ENCODE results near the gene ZSWIM5. TPM values are rescaled to one million over a fixed set of nuclear protein-coding genes. Genes with fewer than 3 reads are reported as not detected.
A peak's percentile ranks its signal among the peaks of the same experiment; 100 is the strongest.
"Not testable (repeated sequence)": the region's sequence is repeated elsewhere in the genome, so short reads cannot be mapped to it uniquely, and the experiment has no call there.

Gene ZSWIM5
- total and polyA plus RNA-seq, 5 experiments from 2014 or later: 0.57 to 1.2 (median 0.85) TPM

GRCh38 chr1:45162041-45163035 is 44.1 kb downstream of the ZSWIM5 start:
- DNase-seq: peak in 9 of 10 donors; percentile 5 to 73 (median 39)
- ATAC-seq, POLR2A ChIA-PET, H3K27me3 Mint-ChIP-seq: not testable (repeated sequence)
- Mint-ChIP-seq H3K4me1 (peaks cover 6 to 29% (median 18%) of the 10 kb centered on the region in 4 donors), H3K9me3 (peaks cover 0 to 32% (median 10%) of the 10 kb centered on the region in 9 donors), H3K36me3 (peaks cover 0 to 15% (median 6%) of the 10 kb centered on the region in 3 donors), H3K4me3 (peak overlapping the region in 9 of 10 donors; percentile 10 to 82 (median 60)), H3K27ac (peak overlapping the region in 9 of 10 donors; percentile 7 to 94 (median 84))

DNA sequence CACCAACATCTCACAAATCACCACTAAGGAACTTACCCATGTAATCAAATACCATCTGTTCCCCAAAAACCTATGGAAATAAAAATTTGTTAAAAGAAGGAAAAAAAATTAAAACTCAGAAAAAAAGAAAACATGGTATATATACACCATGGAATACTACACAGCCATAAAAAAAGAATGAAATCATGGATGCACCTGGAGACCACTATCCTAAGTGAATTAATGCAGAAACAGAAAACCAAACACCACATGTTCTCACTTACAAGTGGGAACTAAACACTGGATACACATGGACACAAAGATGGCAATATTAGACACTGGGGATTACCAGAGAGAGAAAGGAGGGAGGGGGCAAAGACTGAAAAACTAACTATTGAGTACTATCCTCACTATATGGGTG is 50.4 kb downstream of the ZSWIM5 start:
- peaks cover 0 to 11% (median 2%) of the 10 kb centered on the region in 9 donors for H3K9me3 Mint-ChIP-seq
- DNase-seq (no peak), ATAC-seq (no peak)
- H3K4me1 Mint-ChIP-seq: peaks cover 0 to 4% (median 2%) of the 10 kb centered on the region in 4 donors
- peaks cover 0 to 2% (median 1%) of the 10 kb centered on the region in 5 donors for H3K27me3 Mint-ChIP-seq
- no peak overlapping the region for H3K27ac Mint-ChIP-seq
- H3K36me3 Mint-ChIP-seq: peaks cover 0 to 16% (median 9%) of the 10 kb centered on the region in 3 donors
- H3K4me3 Mint-ChIP-seq: no peak overlapping the region
- POLR2A ChIA-PET: no interaction called here

DNA sequence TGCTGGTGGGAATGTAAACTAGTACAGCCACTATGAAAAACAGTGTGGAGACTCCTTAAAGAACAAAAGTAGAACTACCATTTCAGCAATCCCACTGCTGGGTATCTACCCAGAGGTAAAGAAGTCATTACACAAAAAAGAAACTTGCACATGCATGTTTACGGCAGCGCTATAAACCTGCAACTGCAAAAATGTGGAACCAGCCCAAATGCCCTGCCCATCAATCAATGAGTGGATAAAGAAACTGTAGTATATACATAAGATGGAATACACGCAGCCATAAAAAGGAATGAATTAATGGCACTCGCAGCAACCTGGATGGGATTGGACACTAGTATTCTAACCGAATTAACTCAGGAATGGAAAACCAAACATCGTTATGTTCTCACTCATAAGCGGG is 51.0 kb downstream of the ZSWIM5 start:
- Mint-ChIP-seq H3K27me3 (peaks cover 0 to 2% (median 1%) of the 10 kb centered on the region in 5 donors), H3K4me1 (peaks cover 0 to 4% (median 2%) of the 10 kb centered on the region in 4 donors), H3K36me3 (peaks cover 0 to 16% (median 9%) of the 10 kb centered on the region in 3 donors), H3K4me3 (no peak overlapping the region), H3K27ac (no peak overlapping the region), H3K9me3 (peaks cover 0 to 11% (median 2%) of the 10 kb centered on the region in 9 donors)
- no peak for DNase-seq
- POLR2A ChIA-PET: no interaction called here
- ATAC-seq: no peak

GRCh38 chr1:45152126-45152525 is 54.3 kb downstream of the ZSWIM5 start:
- POLR2A ChIA-PET: no interaction called here
- Mint-ChIP-seq H3K27me3 (peaks cover 0 to 2% (median 1%) of the 10 kb centered on the region in 5 donors), H3K4me1 (peaks cover 2 to 6% (median 3%) of the 10 kb centered on the region in 4 donors), H3K9me3 (peaks cover 0 to 11% (median 2%) of the 10 kb centered on the region in 9 donors), H3K36me3 (peaks cover 0 to 14% (median 9%) of the 10 kb centered on the region in 3 donors), H3K27ac (no peak overlapping the region), H3K4me3 (no peak overlapping the region)
- ATAC-seq (no peak), DNase-seq (no peak)

DNA sequence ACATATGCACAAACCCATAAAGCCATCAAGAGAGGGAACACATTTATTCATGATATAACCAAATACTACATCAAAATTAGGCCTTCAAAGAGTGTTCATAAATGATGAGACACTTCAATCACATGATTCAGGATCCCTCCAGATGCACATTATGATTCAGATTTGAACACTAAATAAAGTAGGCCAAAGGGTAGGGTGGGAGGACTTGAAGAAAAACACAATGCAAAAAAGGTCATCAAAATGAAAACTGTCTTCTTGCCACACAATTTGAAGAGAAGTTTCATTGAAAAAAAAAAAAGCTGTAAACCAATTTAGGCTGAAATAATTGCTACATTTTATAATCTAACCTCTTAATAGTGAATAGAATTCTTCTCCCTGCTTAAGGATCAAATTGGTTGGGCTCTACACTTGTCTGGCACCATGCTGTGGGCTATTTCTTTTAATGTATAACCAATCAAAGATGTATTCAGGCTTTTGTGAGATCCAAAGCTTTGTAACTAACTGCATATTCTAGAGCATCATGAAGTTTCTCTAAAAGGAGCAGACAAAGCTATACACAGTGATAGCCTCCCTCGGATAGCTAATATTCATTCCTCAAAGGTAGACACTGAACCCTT is 58.1 kb downstream of the ZSWIM5 start:
- no peak for ATAC-seq
- H3K4me3 Mint-ChIP-seq: no peak overlapping the region

GRCh38 chr1:45146833-45147232 is 59.6 kb downstream of the ZSWIM5 start:
- Mint-ChIP-seq H3K27ac (no peak overlapping the region), H3K27me3 (no peaks in the 10 kb centered on the region), H3K9me3 (peaks cover 0 to 2% (median 0%) of the 10 kb centered on the region in 9 donors), H3K4me1 (peaks cover 1 to 6% (median 3%) of the 10 kb centered on the region in 4 donors), H3K4me3 (no peak overlapping the region), H3K36me3 (peaks cover 0 to 2% (median 2%) of the 10 kb centered on the region in 3 donors)
- ATAC-seq (no peak), DNase-seq (no peak)
- POLR2A ChIA-PET: no interaction called here

More for the DNA sequence above, 58.1 kb downstream of the ZSWIM5 start:
- Mint-ChIP-seq H3K9me3 (peaks cover 0 to 4% (median 0%) of the 10 kb centered on the region in 9 donors), H3K36me3 (peaks cover 0 to 5% (median 4%) of the 10 kb centered on the region in 3 donors), H3K27ac (no peak overlapping the region), H3K27me3 (no peaks in the 10 kb centered on the region), H3K4me1 (peaks cover 2 to 6% (median 4%) of the 10 kb centered on the region in 4 donors)
- no peak for DNase-seq
- POLR2A ChIA-PET: no interaction called here

- no peak overlapping the region for H3K4me3 Mint-ChIP-seq
- H3K4me1 Mint-ChIP-seq: peaks cover 0 to 7% (median 3%) of the 10 kb centered on the region in 4 donors
- no peak overlapping the region for H3K27ac Mint-ChIP-seq
- peaks cover 0 to 2% (median 0%) of the 10 kb centered on the region in 3 donors for H3K36me3 Mint-ChIP-seq
- ATAC-seq (no peak), DNase-seq (no peak)
- POLR2A ChIA-PET: no interaction called here
- peaks cover 0 to 2% (median 0%) of the 10 kb centered on the region in 5 donors for H3K27me3 Mint-ChIP-seq
- H3K9me3 Mint-ChIP-seq: no peaks in the 10 kb centered on the region
Measured at GRCh38 chr1:45141247-45142003, 65.0 kb downstream of the ZSWIM5 start.

GRCh38 chr1:45136984-45137383 is 69.4 kb downstream of the ZSWIM5 start:
- Mint-ChIP-seq H3K36me3 (no peaks in the 10 kb centered on the region), H3K4me1 (peaks cover 4 to 12% (median 7%) of the 10 kb centered on the region in 4 donors), H3K27ac (no peak overlapping the region), H3K27me3 (peaks cover 0 to 2% (median 0%) of the 10 kb centered on the region in 5 donors), H3K9me3 (no peaks in the 10 kb centered on the region), H3K4me3 (no peak overlapping the region)
- no peak for ATAC-seq
- POLR2A ChIA-PET: no interaction called here
- DNase-seq: no peak

DNA sequence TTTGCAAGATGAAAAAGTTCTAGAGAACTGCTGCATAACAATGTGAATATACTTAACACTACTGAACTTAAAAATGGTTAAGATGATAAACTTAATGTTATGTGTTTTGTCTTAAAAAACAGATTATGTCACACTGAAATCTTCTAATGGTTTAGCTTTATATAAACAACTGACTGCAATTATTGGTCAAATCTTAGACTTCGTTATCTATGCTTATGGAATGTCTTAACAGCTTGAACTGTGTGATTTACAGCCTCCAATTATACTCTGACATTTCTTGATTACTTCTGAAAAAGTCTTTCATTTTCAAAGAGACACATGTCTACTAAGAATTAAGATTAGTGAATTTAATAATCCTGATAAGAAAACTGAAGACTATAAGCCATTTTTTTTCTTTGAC is 71.1 kb downstream of the ZSWIM5 start:
- Mint-ChIP-seq H3K36me3 (no peaks in the 10 kb centered on the region), H3K27me3 (peaks cover 0 to 2% (median 0%) of the 10 kb centered on the region in 5 donors), H3K9me3 (no peaks in the 10 kb centered on the region), H3K4me3 (no peak overlapping the region), H3K4me1 (peaks cover 4 to 9% (median 5%) of the 10 kb centered on the region in 4 donors), H3K27ac (no peak overlapping the region)
- POLR2A ChIA-PET: no interaction called here
- ATAC-seq (no peak), DNase-seq (no peak)

DNA sequence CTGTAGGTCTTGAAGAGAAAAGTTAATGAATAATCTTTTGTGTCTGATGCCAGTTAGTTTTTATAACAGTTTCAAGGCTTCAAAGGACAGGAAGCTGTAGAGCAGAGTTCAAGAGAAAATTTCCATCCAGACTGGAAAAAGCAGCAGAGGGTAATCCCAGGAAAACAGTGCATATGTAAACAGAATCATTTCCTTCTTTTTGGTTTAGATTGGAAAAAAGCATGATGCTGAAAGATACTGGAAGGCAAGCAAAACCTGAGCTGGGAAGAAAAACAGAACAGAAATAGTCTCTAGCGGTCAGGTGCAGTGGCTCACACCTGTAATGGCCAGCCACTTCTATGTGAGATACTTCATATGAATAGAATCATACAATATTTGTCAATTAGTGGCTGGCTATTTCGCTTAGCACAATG is 71.9 kb downstream of the ZSWIM5 start:
- no peak overlapping the region for H3K4me3 Mint-ChIP-seq
- no peaks in the 10 kb centered on the region for H3K27me3 Mint-ChIP-seq
- peaks cover 4 to 9% (median 5%) of the 10 kb centered on the region in 4 donors for H3K4me1 Mint-ChIP-seq
- DNase-seq: no peak
- H3K27ac Mint-ChIP-seq: no peak overlapping the region
- H3K9me3 Mint-ChIP-seq: no peaks in the 10 kb centered on the region
- POLR2A ChIA-PET: no interaction called here
- H3K36me3 Mint-ChIP-seq: no peaks in the 10 kb centered on the region
- no peak for ATAC-seq

- H3K27ac Mint-ChIP-seq, H3K27me3 Mint-ChIP-seq, H3K36me3 Mint-ChIP-seq, ATAC-seq, H3K9me3 Mint-ChIP-seq, H3K4me3 Mint-ChIP-seq, POLR2A ChIA-PET, H3K4me1 Mint-ChIP-seq, DNase-seq: not testable (repeated sequence)
Measured at GRCh38 chr1:45132719-45133118, 73.7 kb downstream of the ZSWIM5 start.

DNA sequence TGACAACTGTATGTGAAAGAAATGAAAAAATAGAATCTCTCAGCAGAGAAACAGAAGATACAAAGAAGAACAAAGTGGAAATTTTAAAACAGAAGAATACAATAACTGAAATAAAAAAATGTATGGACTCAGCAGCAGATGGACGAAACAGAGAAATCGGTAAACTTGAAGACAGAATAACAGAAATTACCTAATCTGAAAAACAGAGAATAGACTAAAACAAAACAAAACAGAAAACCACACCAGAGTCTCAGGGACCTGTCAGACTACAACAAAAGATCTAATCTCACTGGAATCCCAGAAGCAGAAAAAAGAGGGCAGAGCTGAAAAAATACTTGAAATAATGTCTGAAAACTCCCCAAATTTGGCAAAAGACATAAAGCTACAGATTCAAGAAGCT is 83.0 kb downstream of the ZSWIM5 start:
- Mint-ChIP-seq H3K27ac (no peak overlapping the region), H3K36me3 (no peaks in the 10 kb centered on the region), H3K27me3 (peaks cover 0 to 17% (median 3%) of the 10 kb centered on the region in 5 donors), H3K4me3 (no peak overlapping the region), H3K4me1 (peaks cover 0 to 5% (median 0%) of the 10 kb centered on the region in 4 donors), H3K9me3 (no peaks in the 10 kb centered on the region)
- POLR2A ChIA-PET: no interaction called here
- no peak for ATAC-seq
- no peak for DNase-seq

All from naive thymus-derived CD8-positive, alpha-beta T cell (primary cell).